Mesendoderm (in vitro differentiated cells): ENCODE measurements around the gene PPP1R13B.

Source experiments
- DNase-seq: peaks from one replicate; pipeline ENCODE4 v3.0.0; 2013
- H2AK5ac ChIP-seq: 2 replicates; pipeline ENCODE4 v1.6.1; 2013; ENCODE audit warnings: low read length, inconsistent platforms
- H2BK120ac ChIP-seq: 2 replicates; pipeline ENCODE4 v1.6.1; 2013; ENCODE audit warnings: low read depth, mild to moderate bottlenecking, low read length, moderate library complexity, mixed read lengths
- H2BK15ac ChIP-seq: replicated peaks from 2 replicates; pipeline ENCODE4 v1.6.1; 2013; ENCODE audit warnings: low read depth, mild to moderate bottlenecking, moderate library complexity
- H2BK5ac ChIP-seq: 2 replicates; pipeline ENCODE4 v1.6.1; 2013; ENCODE audit warnings: low read length, inconsistent platforms
- H3K18ac ChIP-seq: 2 replicates; pipeline ENCODE4 v1.6.1; 2013; ENCODE audit warnings: mild to moderate bottlenecking, low read length, mixed read lengths
- H3K23ac ChIP-seq: one replicate; pipeline ENCODE4 v1.6.1; 2013; ENCODE audit warnings: low read length
- H3K27ac ChIP-seq: 2 replicates; pipeline ENCODE4 v1.5.1; 2013; ENCODE audit warnings: low read depth, mild to moderate bottlenecking, inconsistent platforms, low read length, moderate library complexity
- H3K27me3 ChIP-seq: 2 replicates; pipeline ENCODE4 v1.6.1; 2013; ENCODE audit warnings: low read length, control low read depth, mild to moderate bottlenecking, inconsistent platforms; ENCODE audit not compliant: insufficient read depth, poor library complexity
- H3K36me3 ChIP-seq: 2 replicates; pipeline ENCODE4 v1.6.1; 2013; ENCODE audit warnings: low read length, inconsistent platforms; ENCODE audit not compliant: control insufficient read depth, insufficient read depth
- H3K4ac ChIP-seq: one replicate; pipeline ENCODE4 v1.6.1; 2013; ENCODE audit warnings: low read depth, mild to moderate bottlenecking, low read length, moderate library complexity
- H3K4me1 ChIP-seq: 2 replicates; pipeline ENCODE4 v1.6.1; 2013; ENCODE audit warnings: low read depth, low read length, inconsistent platforms; ENCODE audit not compliant: control insufficient read depth
- H3K4me2 ChIP-seq: 2 replicates; pipeline ENCODE4 v1.6.1; 2013; ENCODE audit warnings: low read length
- H3K4me3 ChIP-seq: 2 replicates; pipeline ENCODE4 v1.5.1; 2013; ENCODE audit warnings: mild to moderate bottlenecking, low read length
- H3K56ac ChIP-seq: one replicate; pipeline ENCODE4 v1.6.1; 2013; ENCODE audit warnings: low read length
- H3K79me1 ChIP-seq: 2 replicates; pipeline ENCODE4 v1.6.1; 2013; ENCODE audit warnings: low read length, inconsistent platforms
- H3K79me2 ChIP-seq: 2 replicates; pipeline ENCODE4 v1.6.1; 2013; ENCODE audit warnings: mild to moderate bottlenecking, low read length; ENCODE audit not compliant: control insufficient read depth, insufficient read depth
- H3K9ac ChIP-seq: 2 replicates; pipeline ENCODE4 v1.6.1; 2013; ENCODE audit warnings: low read length, inconsistent platforms
- H4K5ac ChIP-seq: one replicate; pipeline ENCODE4 v1.6.1; 2013; ENCODE audit warnings: low read length
- H4K8ac ChIP-seq: one replicate; pipeline ENCODE4 v1.6.1; 2013; ENCODE audit warnings: low read depth, mild to moderate bottlenecking, control low read depth, low read length, moderate library complexity
- WGBS: extraction: QIAGEN DNeasy Blood & Tissue Kit; methylation state at CpG from one replicate; pipeline ENCODE4 v1.1.7; 2013; ENCODE audit warnings: low lambda C conversion rate, missing lambda C conversion rate; ENCODE audit not compliant: insufficient coverage; ENCODE audit errors: extremely low coverage; 5-methylcytosine and 5-hydroxymethylcytosine counted together

The PPP1R13B gene

DNA sequence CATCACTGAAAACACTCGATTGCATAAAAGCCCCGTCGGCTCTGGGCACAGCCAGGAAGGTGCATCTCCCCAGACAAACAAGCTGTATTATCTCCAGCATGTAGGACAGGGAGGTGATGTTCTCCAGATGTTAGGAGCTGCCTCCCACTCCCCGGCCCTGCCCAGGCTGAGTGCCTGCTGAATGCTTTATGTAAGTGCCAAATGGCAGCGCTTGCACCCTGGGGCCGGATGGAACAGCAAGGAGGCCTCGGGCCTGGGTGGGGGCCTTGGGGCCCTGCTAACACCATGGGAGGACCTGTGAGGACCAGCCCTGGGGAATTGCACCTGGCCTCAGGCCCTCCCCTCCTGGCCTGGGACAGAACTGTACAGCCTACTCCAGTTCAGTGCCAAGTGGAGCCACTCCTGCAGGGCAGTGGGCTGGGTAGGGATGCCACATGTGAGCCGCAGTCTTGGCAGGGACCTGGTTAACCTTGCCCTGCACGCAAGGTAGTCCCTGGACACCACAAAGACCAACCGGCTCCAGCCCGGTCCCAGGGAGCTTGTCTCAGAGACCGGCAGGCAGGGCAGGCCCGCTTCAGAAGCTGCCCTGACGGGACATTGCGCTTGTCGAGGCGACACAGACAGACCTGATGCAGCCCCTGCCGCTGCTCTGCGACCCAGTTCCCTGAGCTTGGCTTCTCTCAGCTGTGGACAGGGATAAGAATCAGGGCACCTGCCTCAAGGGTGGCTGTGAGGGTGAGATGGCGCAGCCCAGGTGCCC, 35.3 kb upstream of the PPP1R13B start:
- no peaks in the 10 kb centered on the region for H3K27me3 ChIP-seq
- no peak overlapping the region for H3K23ac ChIP-seq
- no peak overlapping the region for H3K56ac ChIP-seq
- no peak overlapping the region for H2BK15ac ChIP-seq
- no peak overlapping the region for H3K18ac ChIP-seq
- H4K8ac ChIP-seq = no peak overlapping the region
- H4K5ac ChIP-seq = no peak overlapping the region
- no peak overlapping the region for H3K27ac ChIP-seq
- no peak for DNase-seq
- no peaks in the 10 kb centered on the region for H3K36me3 ChIP-seq
- no peak overlapping the region for H2AK5ac ChIP-seq
- peaks cover 5% of the 10 kb centered on the region for H3K4me1 ChIP-seq
- H3K4me3 ChIP-seq = no peak overlapping the region
- no peak overlapping the region for H2BK120ac ChIP-seq
- no peak overlapping the region for H2BK5ac ChIP-seq
- no peak overlapping the region for H3K9ac ChIP-seq
- H3K4me2 ChIP-seq = no peak overlapping the region
- H3K4ac ChIP-seq = no peak overlapping the region
- WGBS = no CpG with 5 or more reads among the region's 20 CpGs
- no peaks in the 10 kb centered on the region for H3K79me1 ChIP-seq
- no peaks in the 10 kb centered on the region for H3K79me2 ChIP-seq

DNA sequence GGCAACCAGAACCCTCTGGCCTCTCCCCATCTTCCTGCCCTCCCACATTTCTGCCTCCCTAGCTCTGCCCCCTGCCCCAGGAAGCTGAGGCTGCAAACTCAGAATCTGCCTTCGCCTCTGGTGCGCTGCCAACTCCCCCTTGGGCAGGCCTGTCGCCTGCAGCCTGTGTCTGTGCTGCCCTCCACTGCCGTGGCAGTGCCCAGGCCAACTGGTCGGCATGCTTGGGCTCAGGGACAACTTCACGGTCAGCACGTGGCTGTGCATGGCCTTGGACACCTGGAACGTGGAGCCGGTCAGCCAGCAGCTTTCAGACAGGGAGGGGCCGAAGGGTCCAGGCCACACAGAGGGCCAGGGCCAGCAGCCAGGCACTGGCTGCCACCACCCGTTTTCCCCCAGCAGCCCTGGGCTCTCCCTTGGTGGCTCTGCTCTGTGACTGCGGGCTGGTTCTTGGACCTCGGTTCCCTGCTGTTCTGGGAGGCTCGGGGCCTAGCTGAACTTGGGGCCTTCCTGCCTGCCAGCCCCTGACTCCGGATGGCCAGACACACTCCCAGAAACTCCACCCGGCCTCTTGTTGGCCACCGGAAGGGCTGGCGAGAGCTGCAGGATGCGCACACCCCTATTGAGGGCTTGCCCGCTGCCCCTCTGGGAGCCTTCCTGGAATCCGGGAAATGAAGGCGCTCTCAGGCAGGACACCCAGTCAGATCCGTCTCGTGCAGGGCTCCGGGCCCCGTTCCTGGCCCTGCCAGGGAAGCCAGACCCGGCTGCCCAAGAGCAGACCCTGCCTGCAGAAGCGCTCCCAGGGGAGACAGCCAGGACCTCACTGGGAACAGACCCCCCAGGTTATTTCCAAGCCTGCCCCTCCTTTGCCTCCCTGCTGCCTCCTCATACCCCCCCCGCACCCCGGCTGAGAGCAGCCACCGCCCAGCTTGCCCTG, 34.2 kb upstream of the PPP1R13B start:
- no peak overlapping the region for H2BK15ac ChIP-seq
- no peak overlapping the region for H3K18ac ChIP-seq
- H3K4me2 ChIP-seq = no peak overlapping the region
- H3K27me3 ChIP-seq = no peaks in the 10 kb centered on the region
- no peak overlapping the region for H4K8ac ChIP-seq
- no peak overlapping the region for H4K5ac ChIP-seq
- no peak overlapping the region for H3K27ac ChIP-seq
- no peaks in the 10 kb centered on the region for H3K79me2 ChIP-seq
- no peak overlapping the region for H3K56ac ChIP-seq
- no peaks in the 10 kb centered on the region for H3K36me3 ChIP-seq
- peaks cover 5% of the 10 kb centered on the region for H3K4me1 ChIP-seq
- H3K23ac ChIP-seq = no peak overlapping the region
- WGBS = no CpG with 5 or more reads among the region's 31 CpGs
- no peak for DNase-seq
- H2BK5ac ChIP-seq = no peak overlapping the region
- H3K9ac ChIP-seq = no peak overlapping the region
- no peaks in the 10 kb centered on the region for H3K79me1 ChIP-seq
- no peak overlapping the region for H3K4ac ChIP-seq
- no peak overlapping the region for H2BK120ac ChIP-seq
- H3K4me3 ChIP-seq = no peak overlapping the region
- H2AK5ac ChIP-seq = no peak overlapping the region

DNA sequence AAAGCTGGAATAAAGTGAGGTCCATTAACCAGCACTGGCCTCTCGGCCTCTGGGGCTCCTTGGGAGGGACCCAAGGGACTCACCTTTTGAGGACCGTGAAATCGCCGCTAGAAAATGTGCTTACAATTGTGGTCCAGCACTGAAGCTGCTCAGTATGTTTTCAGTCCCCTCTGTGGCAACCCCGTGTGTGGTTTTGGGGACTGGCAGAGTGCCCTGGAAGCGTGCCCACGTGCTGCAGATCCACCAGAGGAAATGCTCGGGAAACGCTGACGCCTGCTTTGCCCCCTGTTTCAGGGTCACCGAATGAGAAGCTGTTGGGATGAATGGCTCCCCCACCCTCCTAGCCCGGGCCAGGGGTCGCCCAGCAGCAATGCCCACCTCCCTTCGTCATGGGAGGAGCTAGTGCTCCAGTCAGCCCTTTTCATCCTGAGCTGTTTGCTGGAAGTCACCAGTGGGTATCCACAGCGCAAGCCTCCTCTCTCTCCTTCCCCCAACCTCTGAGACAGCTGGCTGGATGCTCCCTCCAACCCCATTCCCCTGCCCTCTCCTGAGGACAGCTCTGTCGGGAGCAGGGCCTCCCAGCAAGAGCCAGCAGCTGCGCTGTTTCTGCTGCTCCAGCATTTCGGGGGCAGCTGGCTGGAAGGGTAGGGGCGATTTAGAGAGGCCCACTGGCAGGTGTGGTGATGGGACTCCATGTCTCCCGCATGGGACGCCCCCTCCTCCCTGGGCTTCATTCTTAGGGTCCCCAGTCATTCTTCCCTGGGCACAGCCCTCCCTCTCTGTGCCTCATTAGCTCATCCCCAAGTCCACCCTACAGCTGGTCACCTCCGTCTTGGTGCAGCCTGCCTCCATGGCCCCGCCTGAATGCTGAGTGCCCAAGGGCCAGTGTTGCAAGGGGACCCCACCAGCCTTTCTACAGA, 33.2 kb upstream of the PPP1R13B start:
- Histone ChIP-seq H3K4me2 (no peak overlapping the region), H2BK15ac (no peak overlapping the region), H3K56ac (peak overlapping the region; percentile 71), H3K79me2 (no peaks in the 10 kb centered on the region), H3K4me1 (peaks cover 5% of the 10 kb centered on the region), H4K5ac (no peak overlapping the region), H3K4me3 (no peak overlapping the region), H3K27ac (no peak overlapping the region), H3K27me3 (no peaks in the 10 kb centered on the region), H2AK5ac (no peak overlapping the region), H3K23ac (no peak overlapping the region), H2BK5ac (no peak overlapping the region), H3K36me3 (no peaks in the 10 kb centered on the region), H2BK120ac (no peak overlapping the region), H3K79me1 (no peaks in the 10 kb centered on the region), H3K4ac (no peak overlapping the region), H3K9ac (peak overlapping the region; percentile 31), H4K8ac (no peak overlapping the region), H3K18ac (no peak overlapping the region)
- WGBS = no CpG with 5 or more reads among the region's 23 CpGs
- DNase-seq = no peak

DNA sequence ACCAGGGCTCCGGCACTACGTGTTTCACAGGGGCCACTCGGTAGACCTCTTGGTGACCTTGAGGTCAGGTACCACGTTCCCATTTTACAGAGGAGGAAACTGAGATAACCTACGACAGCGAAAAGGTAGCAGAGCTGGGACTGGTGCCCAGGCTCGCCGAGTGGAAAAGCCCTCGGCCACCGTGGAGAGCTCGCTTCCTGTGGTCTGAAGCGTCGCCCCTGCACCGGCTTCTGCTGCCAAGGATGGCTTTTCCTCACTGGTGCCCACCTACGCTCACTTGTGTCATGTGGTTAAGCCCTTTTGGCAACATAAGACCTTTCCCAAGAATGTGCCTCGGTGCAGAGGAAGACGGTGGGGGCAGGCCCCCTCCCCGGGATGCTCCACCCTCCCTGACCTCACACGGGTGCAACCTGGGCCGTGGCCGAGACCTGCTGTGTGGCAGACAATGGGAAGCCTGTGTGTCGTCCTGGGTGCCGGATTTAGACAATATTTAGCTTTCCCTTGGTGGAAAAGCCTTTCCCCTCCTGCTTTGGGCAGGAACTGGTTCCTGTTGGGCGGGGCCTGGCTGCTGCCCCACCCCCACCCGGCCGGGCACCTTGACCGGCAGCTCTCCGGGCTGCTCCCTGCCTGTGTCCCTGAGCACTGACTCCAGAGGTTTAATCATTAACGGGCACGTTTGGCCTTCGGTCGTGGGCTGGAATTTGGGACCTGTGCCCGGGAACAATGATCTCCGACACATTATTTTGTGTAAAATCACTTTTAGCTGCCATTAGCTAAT, 32.4 kb upstream of the PPP1R13B start:
- Histone ChIP-seq H3K27me3 (no peaks in the 10 kb centered on the region), H3K27ac (no peak overlapping the region)

DNA sequence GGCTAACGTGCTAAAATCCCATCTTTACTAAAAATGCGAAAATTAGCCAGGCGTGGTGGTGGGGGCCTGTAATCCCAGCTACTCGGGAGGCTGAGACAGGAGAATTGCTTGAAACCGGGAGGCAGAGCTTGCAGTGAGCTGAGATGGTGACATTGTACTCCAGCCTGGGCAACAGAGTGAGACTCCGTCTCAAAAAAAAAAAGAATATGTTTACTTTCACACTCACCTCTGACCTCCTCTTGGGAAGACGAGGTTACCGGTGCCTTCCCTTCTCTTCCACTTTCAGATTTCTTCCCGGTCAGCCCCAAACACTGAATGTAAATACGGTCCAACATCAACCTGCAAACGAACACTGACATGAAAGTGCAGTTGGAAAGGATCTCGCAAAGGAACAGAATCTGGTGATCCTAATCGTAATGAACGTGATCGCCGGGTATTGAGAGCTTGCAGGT, 31.8 kb upstream of the PPP1R13B start:
- no peaks in the 10 kb centered on the region for H3K36me3 ChIP-seq
- no peak overlapping the region for H3K18ac ChIP-seq
- H2BK5ac ChIP-seq = no peak overlapping the region
- H3K79me2 ChIP-seq = no peaks in the 10 kb centered on the region
- H3K9ac ChIP-seq = no peak overlapping the region
- no peak overlapping the region for H3K4ac ChIP-seq
- H3K23ac ChIP-seq = no peak overlapping the region
- H3K79me1 ChIP-seq = no peaks in the 10 kb centered on the region
- H2BK15ac ChIP-seq = no peak overlapping the region
- H4K8ac ChIP-seq = no peak overlapping the region
- no peak overlapping the region for H2AK5ac ChIP-seq
- H3K56ac ChIP-seq = no peak overlapping the region
- peaks cover 5% of the 10 kb centered on the region for H3K4me1 ChIP-seq
- H3K27me3 ChIP-seq = no peaks in the 10 kb centered on the region
- H3K4me2 ChIP-seq = no peak overlapping the region
- no peak overlapping the region for H3K4me3 ChIP-seq
- no peak overlapping the region for H4K5ac ChIP-seq
- H3K27ac ChIP-seq = no peak overlapping the region
- no CpG with 5 or more reads among the region's 16 CpGs for WGBS
- H2BK120ac ChIP-seq = no peak overlapping the region
- DNase-seq = no peak

More for the DNA sequence above, 32.4 kb upstream of the PPP1R13B start:
- no peaks in the 10 kb centered on the region for H3K79me2 ChIP-seq
- peak overlapping the region; percentile 7 for H3K18ac ChIP-seq
- no peak overlapping the region for H3K4me3 ChIP-seq
- H3K79me1 ChIP-seq = no peaks in the 10 kb centered on the region
- H2BK5ac ChIP-seq = peak overlapping the region; percentile 46
- no peak overlapping the region for H2BK120ac ChIP-seq
- H3K23ac ChIP-seq = no peak overlapping the region
- DNase-seq = peak; percentile 57
- H3K4me2 ChIP-seq = no peak overlapping the region
- no peak overlapping the region for H3K4ac ChIP-seq
- no CpG with 5 or more reads among the region's 34 CpGs for WGBS
- H4K8ac ChIP-seq = no peak overlapping the region
- no peaks in the 10 kb centered on the region for H3K36me3 ChIP-seq
- peaks cover 5% of the 10 kb centered on the region for H3K4me1 ChIP-seq
- H3K9ac ChIP-seq = peak overlapping the region; percentile 43
- H2BK15ac ChIP-seq = no peak overlapping the region
- no peak overlapping the region for H4K5ac ChIP-seq
- H2AK5ac ChIP-seq = no peak overlapping the region
- H3K56ac ChIP-seq = peak overlapping the region; percentile 71
